Measurements from ENCODE around the gene LCLAT1.
"Not testable (repeated sequence)": the region's sequence is repeated elsewhere in the genome, so short reads cannot be mapped to it uniquely, and the experiment has no call there.

DNA sequence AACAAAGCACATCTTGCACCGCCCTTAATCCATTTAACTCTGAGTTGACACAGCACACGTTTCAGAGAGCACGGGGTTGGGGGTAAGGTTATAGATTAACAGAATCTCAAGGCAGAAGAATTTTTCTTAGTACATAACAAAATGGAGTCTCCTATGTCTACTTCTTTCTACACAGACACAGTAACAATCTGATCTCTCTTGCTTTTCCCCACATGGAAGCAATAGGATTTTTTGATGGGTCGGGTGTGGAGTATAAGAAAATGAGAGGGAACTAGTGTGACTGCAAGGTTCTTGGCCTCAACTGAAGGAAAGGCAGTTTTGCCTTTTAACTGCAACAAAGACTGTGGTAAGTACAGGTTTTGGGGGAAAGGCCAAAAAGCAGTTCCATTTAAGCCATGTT, 167.2 kb downstream of the LCLAT1 start:
- TF ChIP-seq, protein P1, sequence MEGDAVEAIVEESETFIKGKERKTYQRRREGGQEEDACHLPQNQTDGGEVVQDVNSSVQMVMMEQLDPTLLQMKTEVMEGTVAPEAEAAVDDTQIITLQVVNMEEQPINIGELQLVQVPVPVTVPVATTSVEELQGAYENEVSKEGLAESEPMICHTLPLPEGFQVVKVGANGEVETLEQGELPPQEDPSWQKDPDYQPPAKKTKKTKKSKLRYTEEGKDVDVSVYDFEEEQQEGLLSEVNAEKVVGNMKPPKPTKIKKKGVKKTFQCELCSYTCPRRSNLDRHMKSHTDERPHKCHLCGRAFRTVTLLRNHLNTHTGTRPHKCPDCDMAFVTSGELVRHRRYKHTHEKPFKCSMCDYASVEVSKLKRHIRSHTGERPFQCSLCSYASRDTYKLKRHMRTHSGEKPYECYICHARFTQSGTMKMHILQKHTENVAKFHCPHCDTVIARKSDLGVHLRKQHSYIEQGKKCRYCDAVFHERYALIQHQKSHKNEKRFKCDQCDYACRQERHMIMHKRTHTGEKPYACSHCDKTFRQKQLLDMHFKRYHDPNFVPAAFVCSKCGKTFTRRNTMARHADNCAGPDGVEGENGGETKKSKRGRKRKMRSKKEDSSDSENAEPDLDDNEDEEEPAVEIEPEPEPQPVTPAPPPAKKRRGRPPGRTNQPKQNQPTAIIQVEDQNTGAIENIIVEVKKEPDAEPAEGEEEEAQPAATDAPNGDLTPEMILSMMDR (IDR thresholded peaks at IDR 0.05) = not testable (repeated sequence)
- TF ChIP-seq EP300 (IDR thresholded peaks at IDR 0.05) = not testable (repeated sequence)
